Epithelial cell of proximal tubule (primary cell): ENCODE results near the gene YIPF1. TPM values are rescaled to one million over a fixed set of nuclear protein-coding genes. Genes with fewer than 3 reads are reported as not detected.

Experiments used
- DNase-seq: peaks from one replicate; pipeline ENCODE4 v3.0.0-alpha.2; 2011; ENCODE audit warnings: low read depth
- H3K4me3 ChIP-seq: 2 replicates; pipeline ENCODE4 v1.5.1; 2011; ENCODE audit warnings: low read depth, mild to moderate bottlenecking, low read length
- CTCF ChIP-seq: conservative IDR thresholded peaks from 2 replicates; pipeline ENCODE4 v1.5.1; 2012; ENCODE audit warnings: low read depth, mild to moderate bottlenecking, low read length
- total RNA-seq: library from RNA; depleted of rRNA; stranded (reverse); fragments of >200 nt; gene quantifications from 2 replicates; pipeline ENCODE4 v1.2.3, GENCODE V29; 2015

Gene YIPF1
- total RNA-seq, 1 donor from 2014 or later, result 32.4 TPM

GRCh38 chr1:53895421-53895820, 5.8 kb upstream of the YIPF1 start:
- DNase-seq, result no peak
- no peak for TF ChIP-seq CTCF
- no peak overlapping the region for H3K4me3 ChIP-seq

- no peak overlapping the region for H3K4me3 ChIP-seq
- no peak for TF ChIP-seq CTCF
- no peak for DNase-seq
Observed at GRCh38 chr1:53894644-53895043, 5.0 kb upstream of the YIPF1 start.

- H3K4me3 ChIP-seq, result no peak within 1 kb of the TSS
- TF ChIP-seq CTCF, result no peak
- no peak for DNase-seq
Observed at GRCh38 chr1:53893999-53894636, 4.5 kb upstream of the YIPF1 start, which contains the start of gene DIO1. DIO1 (plus strand) TSS chr1:53894187; CDS start chr1:53894211, 24 bp downstream.

- TF ChIP-seq CTCF, result no peak
- H3K4me3 ChIP-seq, result no peak overlapping the region
- DNase-seq, result no peak
Observed at GRCh38 chr1:53892911-53893310, 3.3 kb upstream of the YIPF1 start.

- no peak for DNase-seq
- TF ChIP-seq CTCF, result no peak
- no peak overlapping the region for H3K4me3 ChIP-seq
Observed at GRCh38 chr1:53891678-53892077, 2.1 kb upstream of the YIPF1 start.

GRCh38 chr1:53891018-53891417, 1.4 kb upstream of the YIPF1 start:
- no peak for DNase-seq
- no peak for TF ChIP-seq CTCF
- H3K4me3 ChIP-seq, result no peak overlapping the region

- H3K4me3 ChIP-seq, result peak overlapping the region; percentile 82
- DNase-seq, result no peak
- TF ChIP-seq CTCF, result no peak
Observed at GRCh38 chr1:53890522-53890941, 935 bp upstream of the YIPF1 start.
